Measurements from ENCODE around the gene MOB1A.

The MOB1A gene

DNA sequence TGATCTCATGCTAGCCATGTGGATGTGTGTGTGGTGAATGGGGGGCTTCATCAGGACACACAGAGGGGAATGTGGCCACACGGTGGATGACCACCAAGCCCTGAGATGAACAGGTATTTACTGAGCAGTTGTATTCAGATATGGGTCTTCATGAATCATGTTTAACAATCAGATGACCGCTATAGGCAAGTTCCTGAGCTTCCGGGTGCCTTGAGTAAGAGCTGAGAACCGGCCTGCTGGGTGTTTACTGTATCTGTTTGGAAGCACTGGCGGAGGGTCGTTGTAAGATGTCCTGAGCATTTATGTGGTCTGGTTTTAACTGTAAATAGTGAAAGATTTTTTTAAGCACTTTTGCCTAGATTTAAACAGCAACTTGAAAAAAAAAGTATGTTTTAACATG lies 74.9 kb downstream of the MOB1A start:
- H3K9me3 ChIP-seq (ENCODE audit: severe bottlenecking), result no peaks in the 10 kb centered on the region
- H3K36me3 ChIP-seq, result peaks cover 64% of the 10 kb centered on the region
- H3K27me3 ChIP-seq (ENCODE audit: insufficient read depth, low read depth, severe bottlenecking), result no peaks in the 10 kb centered on the region
- H3K4me3 ChIP-seq (ENCODE audit: low read depth, low read length), result no peak overlapping the region
- H3K27ac ChIP-seq, result no peak overlapping the region
- TF ChIP-seq, protein P1, sequence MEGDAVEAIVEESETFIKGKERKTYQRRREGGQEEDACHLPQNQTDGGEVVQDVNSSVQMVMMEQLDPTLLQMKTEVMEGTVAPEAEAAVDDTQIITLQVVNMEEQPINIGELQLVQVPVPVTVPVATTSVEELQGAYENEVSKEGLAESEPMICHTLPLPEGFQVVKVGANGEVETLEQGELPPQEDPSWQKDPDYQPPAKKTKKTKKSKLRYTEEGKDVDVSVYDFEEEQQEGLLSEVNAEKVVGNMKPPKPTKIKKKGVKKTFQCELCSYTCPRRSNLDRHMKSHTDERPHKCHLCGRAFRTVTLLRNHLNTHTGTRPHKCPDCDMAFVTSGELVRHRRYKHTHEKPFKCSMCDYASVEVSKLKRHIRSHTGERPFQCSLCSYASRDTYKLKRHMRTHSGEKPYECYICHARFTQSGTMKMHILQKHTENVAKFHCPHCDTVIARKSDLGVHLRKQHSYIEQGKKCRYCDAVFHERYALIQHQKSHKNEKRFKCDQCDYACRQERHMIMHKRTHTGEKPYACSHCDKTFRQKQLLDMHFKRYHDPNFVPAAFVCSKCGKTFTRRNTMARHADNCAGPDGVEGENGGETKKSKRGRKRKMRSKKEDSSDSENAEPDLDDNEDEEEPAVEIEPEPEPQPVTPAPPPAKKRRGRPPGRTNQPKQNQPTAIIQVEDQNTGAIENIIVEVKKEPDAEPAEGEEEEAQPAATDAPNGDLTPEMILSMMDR (IDR thresholded peaks at IDR 0.05; ENCODE audit: low read depth, low read length), result no peak
- DNase-seq, result no peak

Measured in WERI-Rb-1 (cell line).